Kidney (tissue), 14 donors: ENCODE measurements around the gene GATA6. TPM values are rescaled to one million over a fixed set of nuclear protein-coding genes. Genes with fewer than 3 reads are reported as not detected.
A peak's percentile ranks its signal among the peaks of the same experiment; 100 is the strongest.

Experiments used
- DNase-seq, 5 donors: peaks; one replicate each; pipeline ENCODE4 v3.0.0-alpha.2; 2013 to 2020
- FAIRE-seq: peaks from 2 replicates; lab custom pipeline; 2012; peaks lifted over from hg19 to GRCh38; lab: Jason Lieb, UNC
- H3K27ac ChIP-seq, 2 donors: one replicate each; pipeline ENCODE4 v1.7.0; 2013; ENCODE audit warnings: low read depth in 2 of 2, low read length in 2 of 2, inconsistent platforms in 1 of 2
- H3K27me3 ChIP-seq: one replicate; pipeline ENCODE4 v1.7.1; 2013; ENCODE audit warnings: low read length, inconsistent platforms; ENCODE audit not compliant: control insufficient read depth, insufficient read depth
- H3K36me3 ChIP-seq, 3 donors: one replicate each; pipeline versions ENCODE4 v1.7.0 to v1.7.1; 2013; ENCODE audit warnings: low read length in 3 of 3, control low read depth in 1 of 3, inconsistent platforms in 1 of 3; ENCODE audit not compliant: insufficient read depth in 3 of 3, control insufficient read depth in 2 of 3
- H3K4me1 ChIP-seq, 3 donors: one replicate each; pipeline versions ENCODE4 v1.7.0 to v1.7.1; 2013; ENCODE audit warnings: low read length in 3 of 3, inconsistent platforms in 1 of 3, low read depth in 1 of 3; ENCODE audit not compliant: control insufficient read depth in 2 of 3, insufficient read depth in 2 of 3
- H3K4me3 ChIP-seq, 3 donors: one replicate each; pipeline versions ENCODE4 v1.7.0 to v1.8.1; 2013; ENCODE audit warnings: low read length in 3 of 3, control low read depth in 1 of 3, inconsistent platforms in 1 of 3
- H3K9ac ChIP-seq, 3 donors: one replicate each; pipeline versions ENCODE4 v1.7.0 to v1.7.1; 2013; ENCODE audit warnings: low read length in 3 of 3, control low read depth in 1 of 3, inconsistent platforms in 1 of 3
- H3K9me3 ChIP-seq, 3 donors: one replicate each; pipeline versions ENCODE4 v1.7.0 to v1.7.1; 2013; ENCODE audit warnings: low read length in 3 of 3, control low read depth in 1 of 3, inconsistent platforms in 1 of 3; ENCODE audit not compliant: control insufficient read depth in 2 of 3, insufficient read depth in 1 of 3
- intact Hi-C: fragments of 100-400 bp; cut with DNase I; formaldehyde crosslinking; loops from one replicate; pipeline ENCODE4 v1.11.1; 2022
- polyA plus RNA-seq: library from polyadenylated mRNA; stranded (reverse); fragments of 350-450 nt; fragmentation: Illumina TruSeq; extraction: RNeasy Lipid Tissue Mini Kit (QIAGEN cat#74804); gene quantifications from one replicate; pipeline ENCODE4 v1.2.3, GENCODE V29; 2014; ENCODE audit warnings: low read depth, low replicate concordance; ENCODE audit not compliant: insufficient read depth
- total RNA-seq: library from RNA; stranded (reverse); fragmentation: NEBNext Ultra II Directional; extraction: Animal tissue kit (Norgen Biotek cat#: 25700); gene quantifications from one replicate; pipeline ENCODE4 v1.2.1, GENCODE V29; 2021
- TF ChIP-seq, protein P1 (sequence below): IDR thresholded peaks from 3 replicates; pipeline ENCODE4 v1.5.1; 2012; ENCODE audit warnings: mild to moderate bottlenecking, moderate library complexity, borderline replicate concordance; ENCODE audit not compliant: insufficient read depth; ENCODE audit errors: extremely low read depth
- donor health status: control.
- donor health status: control.
- donor health status: control.
- donor health status: control.
- donor health status: control.
- donor health status: DM: yes; HTN: yes; CAD: no.
- donor health status: Normal renal cell carcinoma (clear cell type).

GATA6 gene
- total and polyA plus RNA-seq, 2 donors from 2014 or later: 1.7 to 10.9 TPM

- H3K4me1 ChIP-seq: no peaks in the 10 kb centered on the region
- intact Hi-C loops: no loop called here
- no peak for FAIRE-seq
- H3K27ac ChIP-seq: no peak overlapping the region
- H3K27me3 ChIP-seq: no peaks in the 10 kb centered on the region
- TF ChIP-seq, protein P1, sequence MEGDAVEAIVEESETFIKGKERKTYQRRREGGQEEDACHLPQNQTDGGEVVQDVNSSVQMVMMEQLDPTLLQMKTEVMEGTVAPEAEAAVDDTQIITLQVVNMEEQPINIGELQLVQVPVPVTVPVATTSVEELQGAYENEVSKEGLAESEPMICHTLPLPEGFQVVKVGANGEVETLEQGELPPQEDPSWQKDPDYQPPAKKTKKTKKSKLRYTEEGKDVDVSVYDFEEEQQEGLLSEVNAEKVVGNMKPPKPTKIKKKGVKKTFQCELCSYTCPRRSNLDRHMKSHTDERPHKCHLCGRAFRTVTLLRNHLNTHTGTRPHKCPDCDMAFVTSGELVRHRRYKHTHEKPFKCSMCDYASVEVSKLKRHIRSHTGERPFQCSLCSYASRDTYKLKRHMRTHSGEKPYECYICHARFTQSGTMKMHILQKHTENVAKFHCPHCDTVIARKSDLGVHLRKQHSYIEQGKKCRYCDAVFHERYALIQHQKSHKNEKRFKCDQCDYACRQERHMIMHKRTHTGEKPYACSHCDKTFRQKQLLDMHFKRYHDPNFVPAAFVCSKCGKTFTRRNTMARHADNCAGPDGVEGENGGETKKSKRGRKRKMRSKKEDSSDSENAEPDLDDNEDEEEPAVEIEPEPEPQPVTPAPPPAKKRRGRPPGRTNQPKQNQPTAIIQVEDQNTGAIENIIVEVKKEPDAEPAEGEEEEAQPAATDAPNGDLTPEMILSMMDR: no peak
- no peak overlapping the region for H3K9ac ChIP-seq
- no peaks in the 10 kb centered on the region for H3K36me3 ChIP-seq
- H3K4me3 ChIP-seq: no peak overlapping the region
- DNase-seq: no peak
- no peaks in the 10 kb centered on the region for H3K9me3 ChIP-seq
Measured at GRCh38 chr18:22129778-22130177, 39.6 kb upstream of the GATA6 start.

- no peak for FAIRE-seq
Measured at GRCh38 chr18:22132258-22132657, 37.1 kb upstream of the GATA6 start.

DNA sequence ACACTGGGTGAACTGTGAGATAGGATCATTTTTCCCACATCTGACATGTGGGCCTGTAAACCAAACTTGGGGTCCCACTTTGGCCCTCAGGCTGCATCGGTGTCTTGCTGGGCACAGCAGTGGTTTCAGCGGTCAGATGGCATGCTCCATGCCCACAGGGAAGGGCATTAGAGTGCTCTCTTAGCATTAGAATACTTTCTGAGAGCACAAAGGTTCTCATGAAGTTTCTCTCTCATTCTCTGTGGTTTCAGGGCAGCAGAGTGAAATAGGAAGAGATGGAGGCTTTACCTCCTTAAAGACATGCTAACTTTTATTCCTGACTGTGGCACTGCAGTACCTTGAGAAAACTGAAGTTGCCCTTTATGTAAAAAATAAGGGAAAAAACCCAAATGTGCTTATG is 36.6 kb upstream of the GATA6 start:
- FAIRE-seq: no peak
- H3K9ac ChIP-seq: no peak overlapping the region
- DNase-seq: no peak
- H3K9me3 ChIP-seq: no peaks in the 10 kb centered on the region
- H3K27ac ChIP-seq: no peak overlapping the region
- TF ChIP-seq, protein P1: no peak
- no peaks in the 10 kb centered on the region for H3K36me3 ChIP-seq
- no peaks in the 10 kb centered on the region for H3K4me1 ChIP-seq
- no peak overlapping the region for H3K4me3 ChIP-seq
- intact Hi-C loops: no loop called here
- no peaks in the 10 kb centered on the region for H3K27me3 ChIP-seq

More at GRCh38 chr18:22132258-22132657, 37.1 kb upstream of the GATA6 start:
- Histone ChIP-seq H3K9ac (no peak overlapping the region), H3K4me1 (no peaks in the 10 kb centered on the region), H3K27ac (no peak overlapping the region), H3K4me3 (no peak overlapping the region), H3K9me3 (no peaks in the 10 kb centered on the region), H3K36me3 (no peaks in the 10 kb centered on the region), H3K27me3 (no peaks in the 10 kb centered on the region)
- no peak for DNase-seq
- intact Hi-C loops: no loop called here
- TF ChIP-seq, protein P1: no peak

DNA sequence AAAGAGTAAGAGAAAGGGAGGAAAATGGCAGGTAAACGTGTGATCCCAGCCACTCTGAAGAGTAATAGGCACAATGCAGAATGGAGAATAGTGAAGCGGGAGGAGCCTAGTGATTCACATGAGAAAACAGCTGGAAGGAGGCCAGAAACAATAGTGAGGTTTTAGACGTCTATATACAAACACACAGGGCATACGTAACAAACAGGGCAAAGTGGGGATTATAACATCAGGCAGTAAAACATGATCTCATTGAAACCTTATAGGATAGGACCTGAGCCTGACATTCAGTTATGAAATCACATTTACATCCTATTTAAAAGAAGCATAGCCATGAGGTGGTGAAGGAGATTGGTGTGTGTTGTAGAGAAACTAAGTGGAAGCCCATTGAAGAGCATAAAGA is 33.0 kb upstream of the GATA6 start:
- intact Hi-C loops: no loop called here

More for the DNA sequence above, 33.0 kb upstream of the GATA6 start:
- TF ChIP-seq, protein P1: no peak
- Histone ChIP-seq H3K27me3 (no peaks in the 10 kb centered on the region), H3K9me3 (no peaks in the 10 kb centered on the region), H3K36me3 (no peaks in the 10 kb centered on the region), H3K4me3 (no peak overlapping the region), H3K27ac (no peak overlapping the region), H3K9ac (no peak overlapping the region), H3K4me1 (no peaks in the 10 kb centered on the region)
- peak in 1 of 5 donors; percentile 11 for DNase-seq
- no peak for FAIRE-seq
